GM20000 (cell line): ENCODE results near the gene C16orf90.
"Not testable (repeated sequence)": the region's sequence is repeated elsewhere in the genome, so short reads cannot be mapped to it uniquely, and the experiment has no call there.

Experiments used
- DNase-seq: peaks from one replicate; pipeline ENCODE4 v3.0.0; 2012; ENCODE audit warnings: low spot score
- TF ChIP-seq, protein P1 (sequence below): IDR thresholded peaks from 2 replicates; pipeline ENCODE4 v1.5.1; 2012; ENCODE audit warnings: mild to moderate bottlenecking, control low read depth; ENCODE audit errors: extremely low read depth, missing control alignments

The C16orf90 gene

DNA sequence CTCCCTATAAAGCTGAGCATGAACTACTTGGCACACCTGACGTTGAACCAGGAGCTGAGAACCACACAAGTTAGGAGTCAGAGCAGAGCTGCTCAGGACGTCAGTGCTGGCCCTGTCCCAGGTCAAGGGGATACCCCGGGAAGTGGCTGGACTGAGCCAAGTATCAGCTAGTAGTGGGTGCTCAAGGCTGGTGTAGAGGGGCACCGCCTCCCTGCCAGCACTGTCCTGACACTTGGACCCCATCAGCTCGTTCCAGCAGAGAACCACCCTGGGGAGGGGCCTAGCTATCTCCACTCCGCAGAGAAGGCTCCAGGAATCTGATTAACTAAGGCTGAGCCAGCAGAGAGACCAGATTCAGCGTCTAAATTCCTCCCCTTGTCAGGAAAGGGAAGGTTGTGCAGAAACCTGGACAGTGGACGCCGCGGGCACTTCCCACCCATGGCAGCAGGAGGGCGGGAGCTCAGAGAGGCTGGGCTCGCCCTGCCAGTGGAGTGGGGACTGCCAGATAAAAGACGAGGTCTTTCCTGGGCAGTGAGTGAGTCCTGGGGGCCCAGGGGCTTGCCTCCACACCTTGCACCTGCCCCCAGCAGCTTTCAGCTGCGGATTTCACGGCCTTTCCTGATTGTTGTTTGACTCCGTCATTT lies 21.0 kb downstream of the C16orf90 start:
- TF ChIP-seq, protein P1, sequence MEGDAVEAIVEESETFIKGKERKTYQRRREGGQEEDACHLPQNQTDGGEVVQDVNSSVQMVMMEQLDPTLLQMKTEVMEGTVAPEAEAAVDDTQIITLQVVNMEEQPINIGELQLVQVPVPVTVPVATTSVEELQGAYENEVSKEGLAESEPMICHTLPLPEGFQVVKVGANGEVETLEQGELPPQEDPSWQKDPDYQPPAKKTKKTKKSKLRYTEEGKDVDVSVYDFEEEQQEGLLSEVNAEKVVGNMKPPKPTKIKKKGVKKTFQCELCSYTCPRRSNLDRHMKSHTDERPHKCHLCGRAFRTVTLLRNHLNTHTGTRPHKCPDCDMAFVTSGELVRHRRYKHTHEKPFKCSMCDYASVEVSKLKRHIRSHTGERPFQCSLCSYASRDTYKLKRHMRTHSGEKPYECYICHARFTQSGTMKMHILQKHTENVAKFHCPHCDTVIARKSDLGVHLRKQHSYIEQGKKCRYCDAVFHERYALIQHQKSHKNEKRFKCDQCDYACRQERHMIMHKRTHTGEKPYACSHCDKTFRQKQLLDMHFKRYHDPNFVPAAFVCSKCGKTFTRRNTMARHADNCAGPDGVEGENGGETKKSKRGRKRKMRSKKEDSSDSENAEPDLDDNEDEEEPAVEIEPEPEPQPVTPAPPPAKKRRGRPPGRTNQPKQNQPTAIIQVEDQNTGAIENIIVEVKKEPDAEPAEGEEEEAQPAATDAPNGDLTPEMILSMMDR = no peak
- DNase-seq = no peak

DNA sequence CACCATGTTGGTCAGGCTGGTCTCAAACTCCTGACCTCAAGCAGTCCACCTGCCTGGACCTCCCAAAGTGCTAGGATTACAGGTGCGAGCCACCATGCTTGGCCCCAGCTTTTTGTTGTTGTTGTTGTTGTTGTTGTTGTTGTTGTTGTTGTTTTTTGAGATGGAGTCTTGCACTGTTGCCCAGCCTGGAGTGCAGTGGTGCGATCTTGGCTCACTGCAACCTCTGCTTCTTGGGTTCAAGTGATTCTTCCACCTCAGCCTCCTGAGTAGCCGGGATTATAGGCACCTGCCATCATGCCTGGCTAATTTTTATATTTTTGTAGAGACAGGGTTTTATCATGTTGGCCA lies 21.7 kb downstream of the C16orf90 start:
- not testable (repeated sequence) for DNase-seq

DNA sequence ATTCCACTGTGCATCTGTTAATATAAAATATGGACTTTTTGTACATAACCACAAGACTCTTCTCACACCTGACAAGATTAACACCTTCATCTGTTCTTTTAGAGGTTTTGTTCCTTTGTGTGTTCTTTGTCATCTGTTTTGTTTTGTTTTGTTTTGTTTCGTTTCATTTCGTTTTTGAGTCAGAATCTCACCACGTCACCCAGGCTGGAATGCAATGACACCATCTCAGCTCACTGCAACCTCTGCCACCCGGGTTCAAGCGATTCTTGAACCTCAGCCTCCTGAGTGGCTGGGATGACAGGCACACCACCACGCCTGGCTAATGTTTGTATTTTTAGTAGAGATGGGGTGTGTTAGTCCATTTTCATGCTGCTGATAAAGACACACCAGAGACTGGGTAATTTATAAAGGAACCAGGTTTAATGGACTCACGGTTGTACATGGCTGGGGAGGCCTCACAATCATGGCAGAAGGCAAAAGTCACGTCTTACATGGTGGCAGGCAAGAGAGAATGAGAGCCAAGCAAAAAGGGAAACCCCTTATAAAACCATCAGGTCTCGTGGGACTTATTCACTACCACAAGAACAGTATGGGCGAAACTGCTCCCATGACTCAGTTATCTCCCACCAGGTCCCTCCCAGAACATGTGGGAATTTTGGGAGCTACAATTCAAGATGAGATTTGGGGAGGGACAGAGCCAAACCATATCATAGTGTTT lies 22.3 kb downstream of the C16orf90 start:
- TF ChIP-seq, protein P1 = no peak
- no peak for DNase-seq

DNA sequence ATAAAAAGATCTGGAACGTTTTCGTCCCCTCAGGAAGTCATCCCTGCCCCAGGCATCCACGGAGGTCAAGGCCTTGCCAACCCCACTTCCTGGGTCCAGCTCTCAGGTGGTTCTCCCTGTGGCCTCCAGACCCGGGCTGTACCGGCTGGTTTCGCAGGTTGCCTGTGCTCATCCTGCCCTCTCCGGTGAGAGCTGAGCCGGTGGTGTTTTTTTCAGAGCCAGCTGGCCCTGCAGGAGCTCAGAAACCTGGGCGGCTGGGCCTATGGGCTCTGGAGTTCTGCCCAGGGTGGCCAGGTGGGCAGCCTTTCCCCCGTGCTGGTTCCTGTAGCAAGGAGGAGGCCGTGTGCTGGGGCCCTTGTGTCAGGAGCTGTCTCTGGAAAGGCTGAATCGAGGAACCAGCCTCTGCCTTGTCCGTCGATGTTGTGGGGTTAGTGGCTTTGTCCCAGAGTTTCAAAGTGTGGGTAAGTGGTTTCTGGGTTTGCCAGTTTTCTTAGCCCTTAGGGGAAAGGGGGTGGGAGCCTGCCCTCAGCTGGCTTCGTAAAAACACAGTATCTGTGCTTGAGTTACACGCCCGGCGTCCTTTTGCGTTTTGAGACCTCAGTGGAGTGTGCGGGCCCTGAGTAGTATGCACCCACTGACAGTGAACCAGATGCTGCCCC lies 23.6 kb downstream of the C16orf90 start:
- no peak for DNase-seq
- TF ChIP-seq, protein P1 = no peak

DNA sequence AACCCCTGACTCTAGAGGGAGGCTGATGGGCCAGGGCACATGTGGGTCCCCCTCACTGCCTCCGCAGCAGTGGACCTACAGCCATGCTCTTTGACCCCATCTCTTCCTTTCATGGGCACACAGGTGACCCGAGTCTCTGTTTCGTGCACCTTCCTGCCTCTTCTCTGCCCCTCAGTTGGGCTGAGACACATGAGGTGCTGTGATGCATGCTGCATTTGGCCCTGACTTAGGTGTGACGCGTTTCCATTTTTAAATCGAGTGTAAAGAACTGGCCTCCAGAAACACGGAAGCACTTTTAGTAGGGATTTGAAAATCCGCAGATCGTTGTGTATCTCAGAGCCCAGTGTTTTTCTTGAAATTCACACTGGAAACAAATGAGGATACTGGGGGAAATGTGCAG lies 24.6 kb downstream of the C16orf90 start:
- TF ChIP-seq, protein P1 = no peak
- no peak for DNase-seq

DNA sequence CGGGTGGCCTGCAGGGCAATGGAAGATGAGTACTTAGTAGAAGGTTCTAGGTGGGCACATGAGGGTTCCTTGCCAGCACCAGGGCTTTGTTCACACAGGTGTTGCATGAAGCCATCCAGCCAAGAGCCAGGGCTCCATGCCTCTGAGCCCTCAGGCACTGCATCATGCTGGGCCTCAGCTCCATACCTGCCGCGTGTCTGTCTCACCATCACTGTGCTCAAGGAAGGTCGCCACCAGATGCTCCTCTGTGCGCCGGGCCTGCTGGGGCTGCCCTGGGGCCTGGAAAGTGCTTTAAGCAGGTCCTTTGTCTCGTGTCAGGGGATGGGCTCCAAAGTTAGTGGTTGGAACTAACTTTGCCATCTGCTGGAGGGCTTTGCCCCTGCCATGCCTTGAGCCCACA lies 25.6 kb downstream of the C16orf90 start:
- DNase-seq = no peak
- TF ChIP-seq, protein P1 = no peak

DNA sequence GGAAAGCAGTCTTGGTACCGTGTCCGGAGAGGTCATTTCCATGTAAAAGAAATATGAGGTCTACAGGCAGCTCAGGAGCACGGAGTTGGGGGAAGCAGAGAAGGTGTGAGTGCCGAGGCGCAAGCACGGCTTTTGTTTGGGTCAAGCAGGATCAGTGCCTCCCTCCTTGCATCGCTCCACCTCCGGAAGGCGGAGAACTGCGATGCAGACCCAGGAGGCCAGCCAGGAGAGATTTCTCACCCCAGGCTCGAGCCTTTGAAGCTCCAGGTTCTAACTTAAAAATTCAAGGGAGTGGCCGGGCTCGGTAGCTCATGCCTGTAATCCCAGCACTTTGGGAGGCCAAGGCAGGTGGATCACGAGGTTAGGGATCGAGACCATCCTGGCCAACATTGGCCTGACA lies 26.8 kb downstream of the C16orf90 start:
- DNase-seq = no peak
- TF ChIP-seq, protein P1 = no peak

DNA sequence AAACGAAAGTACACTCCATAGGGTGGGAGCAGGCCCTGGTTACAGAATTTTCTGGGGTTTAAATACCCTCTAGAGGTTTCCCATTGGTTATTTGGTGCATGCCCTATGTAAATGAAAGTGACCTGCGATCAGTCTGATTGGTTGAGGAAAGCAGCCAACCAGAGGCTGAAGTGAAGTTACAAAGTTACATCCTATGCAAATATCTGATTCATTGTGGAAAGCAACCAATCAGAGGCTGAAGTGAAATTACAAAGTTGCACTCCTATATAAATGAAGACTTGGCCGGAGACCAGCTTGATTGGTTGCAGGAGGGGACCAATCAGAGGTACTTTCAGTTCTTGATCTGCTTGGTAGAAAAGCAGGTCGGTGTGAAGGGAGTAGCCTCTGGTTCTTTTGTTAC lies 27.4 kb downstream of the C16orf90 start:
- no peak for DNase-seq
- TF ChIP-seq, protein P1 = no peak
